HepG2 (cell line): Measurements from ENCODE around the gene FAM228B. TPM values are rescaled to one million over a fixed set of nuclear protein-coding genes. Genes with fewer than 3 reads are reported as not detected.

Source experiments
- ESRRA ChIP-seq: sonication (generic); formaldehyde crosslinking; IDR thresholded peaks from 2 replicates; pipeline ENCODE4 v1.5.1; 2020; ENCODE audit warnings: mild to moderate bottlenecking, low read depth, missing genetic modification reagents
- EZH2 ChIP-seq: conservative IDR thresholded peaks from 2 replicates; pipeline ENCODE4 v1.6.1; 2012; ENCODE audit warnings: mild to moderate bottlenecking, low read depth, low read length, moderate library complexity
- NRL ChIP-seq: sonication (generic); formaldehyde crosslinking; IDR thresholded peaks from 2 replicates; pipeline ENCODE4 v1.5.0; 2020; ENCODE audit warnings: missing genetic modification reagents, mild to moderate bottlenecking, moderate library complexity, borderline replicate concordance
- ZFY ChIP-seq: sonication (generic); formaldehyde crosslinking; IDR thresholded peaks from 2 replicates; pipeline ENCODE4 v1.4.0; 2020; ENCODE audit warnings: missing genetic modification reagents
- ZNF121 ChIP-seq: sonication (generic); formaldehyde crosslinking; IDR thresholded peaks from 2 replicates; pipeline ENCODE4 v1.5.0; 2020; ENCODE audit warnings: mild to moderate bottlenecking, missing genetic modification reagents
- ZSCAN21 ChIP-seq: sonication (generic); formaldehyde crosslinking; IDR thresholded peaks from 2 replicates; pipeline ENCODE4 v1.8.0; 2022; ENCODE audit warnings: mild to moderate bottlenecking, missing genetic modification reagents, moderate library complexity, borderline replicate concordance
- polyA plus RNA-seq, 8 experiments: library from polyadenylated mRNA; depleted of rRNA in 3 of 8; stranded (reverse) in 7 of 8; unstranded in 1 of 8; fragments of >200 nt; fragmentation: Illumina TruSeq in 4 of 8; extraction: Trizol in 4 of 8; gene quantifications; 2 replicates each; pipeline versions ENCODE4 v1.2.1 to v1.2.3, GENCODE V29; 2011 to 2016; ENCODE audit warnings: low read depth in 4 of 8, missing spikeins in 1 of 8, mixed read lengths in 1 of 8; ENCODE audit not compliant: insufficient read depth in 1 of 8
- total RNA-seq, 5 experiments: library from RNA; depleted of rRNA; stranded (reverse); fragments of >200 nt; fragmentation: Illumina TruSeq; extraction: Trizol; gene quantifications; 2 replicates each; pipeline ENCODE4 v1.2.3, GENCODE V29; 2016; ENCODE audit warnings: low read depth in 1 of 5
- TF ChIP-seq, protein P1 (sequence below): sonication (generic); formaldehyde crosslinking; IDR thresholded peaks from 2 replicates; pipeline ENCODE4 v1.5.0; 2020; ENCODE audit warnings: mild to moderate bottlenecking, missing genetic modification reagents, borderline replicate concordance
- TF ChIP-seq, protein P2 (sequence below): sonication (generic); formaldehyde crosslinking; IDR thresholded peaks from 2 replicates; pipeline ENCODE4 v1.8.0; 2022; ENCODE audit warnings: missing genetic modification reagents, mild to moderate bottlenecking, borderline replicate concordance
- TF ChIP-seq, protein P3 (sequence below): sonication (generic); formaldehyde crosslinking; IDR thresholded peaks from 2 replicates; pipeline ENCODE4 v1.4.0; 2020; ENCODE audit warnings: missing genetic modification reagents
- TF ChIP-seq, protein P4 (sequence below): sonication (generic); formaldehyde crosslinking; IDR thresholded peaks from 2 replicates; pipeline ENCODE4 v1.9.0; 2021; ENCODE audit warnings: missing genetic modification reagents, borderline replicate concordance
- TF ChIP-seq, protein P5 (sequence below): sonication (generic); formaldehyde crosslinking; IDR thresholded peaks from 2 replicates; pipeline ENCODE4 v1.5.0; 2020; ENCODE audit warnings: mild to moderate bottlenecking, missing genetic modification reagents
- TF ChIP-seq, protein P6 (sequence below): fragments of 450-650 bp; IDR thresholded peaks from 2 replicates; pipeline ENCODE4 v1.6.1; 2016
- TF ChIP-seq, protein P7 (sequence below): IDR thresholded peaks from 2 replicates; pipeline ENCODE4 v1.6.1; 2016; ENCODE audit warnings: mild to moderate bottlenecking, missing biosample characterization, missing genetic modification reagents

The FAM228B gene
- total and polyA plus RNA-seq, 2 of the 13 experiments (the other 11 are each of a cell fraction or from before 2014, with no cell fraction given) = 0.79 to 1.1 TPM

DNA sequence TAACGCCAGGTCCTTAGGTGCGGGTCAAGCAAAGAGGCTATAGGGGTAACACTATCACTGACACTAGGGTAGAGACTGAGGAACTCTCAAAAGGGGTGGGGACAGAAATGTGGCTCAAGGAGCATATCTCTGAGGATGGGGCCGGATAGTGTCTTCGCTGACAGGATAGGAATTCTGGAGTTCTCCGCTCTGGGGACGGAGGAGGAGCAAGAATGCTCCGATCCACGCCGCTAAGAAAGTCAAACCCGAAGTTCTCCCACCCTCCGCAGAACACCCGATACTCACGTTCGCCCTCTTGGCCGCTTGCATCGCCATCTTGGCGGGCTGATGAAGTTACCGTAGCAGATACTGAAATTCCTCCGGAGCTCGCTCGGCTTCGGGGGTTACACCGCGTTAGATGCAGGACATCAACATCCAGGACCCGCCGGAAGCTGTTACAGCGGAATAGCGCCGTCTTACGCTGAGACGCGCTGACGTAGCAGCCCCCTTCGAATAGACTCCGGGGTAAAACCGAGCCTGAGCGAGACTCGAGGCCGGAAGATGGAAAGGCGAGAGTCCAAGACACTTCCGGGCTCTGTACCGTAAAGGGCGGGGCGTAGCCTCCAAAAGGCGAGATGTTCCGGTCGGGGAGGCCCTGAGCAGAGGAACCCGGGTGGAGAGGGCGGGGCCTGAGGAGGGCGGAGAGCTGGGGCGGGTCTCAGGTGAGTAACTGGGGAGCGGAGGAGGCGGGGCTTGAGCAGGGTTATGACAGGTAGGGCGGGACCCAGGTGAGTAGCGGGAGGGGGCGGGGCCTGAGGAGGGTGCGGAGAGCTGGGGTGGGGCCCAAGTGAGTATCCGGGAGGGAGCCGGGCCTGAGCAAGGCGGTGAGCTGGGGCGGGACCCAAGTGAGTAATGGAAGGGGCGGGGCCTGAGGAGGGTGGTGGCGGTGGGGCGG is 47.1 kb upstream of the FAM228B start, which contains the start of gene SF3B6 (continued):
- TF ChIP-seq, protein P1, sequence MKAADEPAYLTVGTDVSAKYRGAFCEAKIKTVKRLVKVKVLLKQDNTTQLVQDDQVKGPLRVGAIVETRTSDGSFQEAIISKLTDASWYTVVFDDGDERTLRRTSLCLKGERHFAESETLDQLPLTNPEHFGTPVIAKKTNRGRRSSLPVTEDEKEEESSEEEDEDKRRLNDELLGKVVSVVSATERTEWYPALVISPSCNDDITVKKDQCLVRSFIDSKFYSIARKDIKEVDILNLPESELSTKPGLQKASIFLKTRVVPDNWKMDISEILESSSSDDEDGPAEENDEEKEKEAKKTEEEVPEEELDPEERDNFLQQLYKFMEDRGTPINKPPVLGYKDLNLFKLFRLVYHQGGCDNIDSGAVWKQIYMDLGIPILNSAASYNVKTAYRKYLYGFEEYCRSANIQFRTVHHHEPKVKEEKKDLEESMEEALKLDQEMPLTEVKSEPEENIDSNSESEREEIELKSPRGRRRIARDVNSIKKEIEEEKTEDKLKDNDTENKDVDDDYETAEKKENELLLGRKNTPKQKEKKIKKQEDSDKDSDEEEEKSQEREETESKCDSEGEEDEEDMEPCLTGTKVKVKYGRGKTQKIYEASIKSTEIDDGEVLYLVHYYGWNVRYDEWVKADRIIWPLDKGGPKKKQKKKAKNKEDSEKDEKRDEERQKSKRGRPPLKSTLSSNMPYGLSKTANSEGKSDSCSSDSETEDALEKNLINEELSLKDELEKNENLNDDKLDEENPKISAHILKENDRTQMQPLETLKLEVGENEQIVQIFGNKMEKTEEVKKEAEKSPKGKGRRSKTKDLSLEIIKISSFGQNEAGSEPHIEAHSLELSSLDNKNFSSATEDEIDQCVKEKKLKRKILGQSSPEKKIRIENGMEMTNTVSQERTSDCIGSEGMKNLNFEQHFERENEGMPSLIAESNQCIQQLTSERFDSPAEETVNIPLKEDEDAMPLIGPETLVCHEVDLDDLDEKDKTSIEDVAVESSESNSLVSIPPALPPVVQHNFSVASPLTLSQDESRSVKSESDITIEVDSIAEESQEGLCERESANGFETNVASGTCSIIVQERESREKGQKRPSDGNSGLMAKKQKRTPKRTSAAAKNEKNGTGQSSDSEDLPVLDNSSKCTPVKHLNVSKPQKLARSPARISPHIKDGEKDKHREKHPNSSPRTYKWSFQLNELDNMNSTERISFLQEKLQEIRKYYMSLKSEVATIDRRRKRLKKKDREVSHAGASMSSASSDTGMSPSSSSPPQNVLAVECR (CRISPR knock-in tag) = peak; percentile 96
- TF ChIP-seq, protein P2, sequence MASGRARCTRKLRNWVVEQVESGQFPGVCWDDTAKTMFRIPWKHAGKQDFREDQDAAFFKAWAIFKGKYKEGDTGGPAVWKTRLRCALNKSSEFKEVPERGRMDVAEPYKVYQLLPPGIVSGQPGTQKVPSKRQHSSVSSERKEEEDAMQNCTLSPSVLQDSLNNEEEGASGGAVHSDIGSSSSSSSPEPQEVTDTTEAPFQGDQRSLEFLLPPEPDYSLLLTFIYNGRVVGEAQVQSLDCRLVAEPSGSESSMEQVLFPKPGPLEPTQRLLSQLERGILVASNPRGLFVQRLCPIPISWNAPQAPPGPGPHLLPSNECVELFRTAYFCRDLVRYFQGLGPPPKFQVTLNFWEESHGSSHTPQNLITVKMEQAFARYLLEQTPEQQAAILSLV (CRISPR knock-in tag) = 0 out of 2 replicates have a peak, but pooled peaks have one; percentile 74
- TF ChIP-seq ZSCAN21 (CRISPR knock-in tag) (peak; percentile 79; the same call in 1 of the 2 replicates), NRL (CRISPR knock-in tag) (peak; percentile 98), ESRRA (CRISPR knock-in tag) (peak; percentile 64), ZFY (peak; percentile 72), ZNF121 (CRISPR knock-in tag) (peak; percentile 66), EZH2 (no peak)
- TF ChIP-seq, protein P3, sequence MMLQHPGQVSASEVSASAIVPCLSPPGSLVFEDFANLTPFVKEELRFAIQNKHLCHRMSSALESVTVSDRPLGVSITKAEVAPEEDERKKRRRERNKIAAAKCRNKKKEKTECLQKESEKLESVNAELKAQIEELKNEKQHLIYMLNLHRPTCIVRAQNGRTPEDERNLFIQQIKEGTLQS = peak; percentile 78
- TF ChIP-seq, protein P4, sequence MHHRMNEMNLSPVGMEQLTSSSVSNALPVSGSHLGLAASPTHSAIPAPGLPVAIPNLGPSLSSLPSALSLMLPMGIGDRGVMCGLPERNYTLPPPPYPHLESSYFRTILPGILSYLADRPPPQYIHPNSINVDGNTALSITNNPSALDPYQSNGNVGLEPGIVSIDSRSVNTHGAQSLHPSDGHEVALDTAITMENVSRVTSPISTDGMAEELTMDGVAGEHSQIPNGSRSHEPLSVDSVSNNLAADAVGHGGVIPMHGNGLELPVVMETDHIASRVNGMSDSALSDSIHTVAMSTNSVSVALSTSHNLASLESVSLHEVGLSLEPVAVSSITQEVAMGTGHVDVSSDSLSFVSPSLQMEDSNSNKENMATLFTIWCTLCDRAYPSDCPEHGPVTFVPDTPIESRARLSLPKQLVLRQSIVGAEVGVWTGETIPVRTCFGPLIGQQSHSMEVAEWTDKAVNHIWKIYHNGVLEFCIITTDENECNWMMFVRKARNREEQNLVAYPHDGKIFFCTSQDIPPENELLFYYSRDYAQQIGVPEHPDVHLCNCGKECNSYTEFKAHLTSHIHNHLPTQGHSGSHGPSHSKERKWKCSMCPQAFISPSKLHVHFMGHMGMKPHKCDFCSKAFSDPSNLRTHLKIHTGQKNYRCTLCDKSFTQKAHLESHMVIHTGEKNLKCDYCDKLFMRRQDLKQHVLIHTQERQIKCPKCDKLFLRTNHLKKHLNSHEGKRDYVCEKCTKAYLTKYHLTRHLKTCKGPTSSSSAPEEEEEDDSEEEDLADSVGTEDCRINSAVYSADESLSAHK (CRISPR knock-in tag) = peak; percentile 87; the same call in 1 of the 2 replicates
- TF ChIP-seq, protein P5, sequence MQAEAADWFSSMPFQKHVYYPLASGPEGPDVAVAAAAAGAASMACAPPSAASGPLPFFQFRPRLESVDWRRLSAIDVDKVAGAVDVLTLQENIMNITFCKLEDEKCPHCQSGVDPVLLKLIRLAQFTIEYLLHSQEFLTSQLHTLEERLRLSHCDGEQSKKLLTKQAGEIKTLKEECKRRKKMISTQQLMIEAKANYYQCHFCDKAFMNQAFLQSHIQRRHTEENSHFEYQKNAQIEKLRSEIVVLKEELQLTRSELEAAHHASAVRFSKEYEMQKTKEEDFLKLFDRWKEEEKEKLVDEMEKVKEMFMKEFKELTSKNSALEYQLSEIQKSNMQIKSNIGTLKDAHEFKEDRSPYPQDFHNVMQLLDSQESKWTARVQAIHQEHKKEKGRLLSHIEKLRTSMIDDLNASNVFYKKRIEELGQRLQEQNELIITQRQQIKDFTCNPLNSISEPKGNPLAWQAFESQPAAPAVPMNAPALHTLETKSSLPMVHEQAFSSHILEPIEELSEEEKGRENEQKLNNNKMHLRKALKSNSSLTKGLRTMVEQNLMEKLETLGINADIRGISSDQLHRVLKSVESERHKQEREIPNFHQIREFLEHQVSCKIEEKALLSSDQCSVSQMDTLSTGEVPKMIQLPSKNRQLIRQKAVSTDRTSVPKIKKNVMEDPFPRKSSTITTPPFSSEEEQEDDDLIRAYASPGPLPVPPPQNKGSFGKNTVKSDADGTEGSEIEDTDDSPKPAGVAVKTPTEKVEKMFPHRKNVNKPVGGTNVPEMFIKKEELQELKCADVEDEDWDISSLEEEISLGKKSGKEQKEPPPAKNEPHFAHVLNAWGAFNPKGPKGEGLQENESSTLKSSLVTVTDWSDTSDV (CRISPR knock-in tag) = peak; percentile 82; the same call in 1 of the 2 replicates
- TF ChIP-seq, protein P6, sequence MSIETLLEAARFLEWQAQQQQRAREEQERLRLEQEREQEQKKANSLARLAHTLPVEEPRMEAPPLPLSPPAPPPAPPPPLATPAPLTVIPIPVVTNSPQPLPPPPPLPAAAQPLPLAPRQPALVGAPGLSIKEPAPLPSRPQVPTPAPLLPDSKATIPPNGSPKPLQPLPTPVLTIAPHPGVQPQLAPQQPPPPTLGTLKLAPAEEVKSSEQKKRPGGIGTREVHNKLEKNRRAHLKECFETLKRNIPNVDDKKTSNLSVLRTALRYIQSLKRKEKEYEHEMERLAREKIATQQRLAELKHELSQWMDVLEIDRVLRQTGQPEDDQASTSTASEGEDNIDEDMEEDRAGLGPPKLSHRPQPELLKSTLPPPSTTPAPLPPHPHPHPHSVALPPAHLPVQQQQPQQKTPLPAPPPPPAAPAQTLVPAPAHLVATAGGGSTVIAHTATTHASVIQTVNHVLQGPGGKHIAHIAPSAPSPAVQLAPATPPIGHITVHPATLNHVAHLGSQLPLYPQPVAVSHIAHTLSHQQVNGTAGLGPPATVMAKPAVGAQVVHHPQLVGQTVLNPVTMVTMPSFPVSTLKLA = peak; percentile 36; the same call in 1 of the 2 replicates
- TF ChIP-seq, protein P7, sequence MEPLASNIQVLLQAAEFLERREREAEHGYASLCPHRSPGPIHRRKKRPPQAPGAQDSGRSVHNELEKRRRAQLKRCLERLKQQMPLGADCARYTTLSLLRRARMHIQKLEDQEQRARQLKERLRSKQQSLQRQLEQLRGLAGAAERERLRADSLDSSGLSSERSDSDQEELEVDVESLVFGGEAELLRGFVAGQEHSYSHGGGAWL (CRISPR knock-in tag) = peak; percentile 90; the same call in 1 of the 2 replicates
